ENCODE data around the gene TLE5. TPM values are rescaled to one million over a fixed set of nuclear protein-coding genes. Genes with fewer than 3 reads are reported as not detected.

Gene TLE5, protein sequence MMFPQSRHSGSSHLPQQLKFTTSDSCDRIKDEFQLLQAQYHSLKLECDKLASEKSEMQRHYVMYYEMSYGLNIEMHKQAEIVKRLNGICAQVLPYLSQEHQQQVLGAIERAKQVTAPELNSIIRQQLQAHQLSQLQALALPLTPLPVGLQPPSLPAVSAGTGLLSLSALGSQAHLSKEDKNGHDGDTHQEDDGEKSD
- total RNA-seq = 100 to 1,000 TPM; 981 to 983 TPM
- polyA plus RNA-seq = 100 to 1,000 TPM; 451 to 924 (median 555) TPM
- total RNA-seq = 91.2 to 494 (median 331) reads per million in 6 experiments

DNA sequence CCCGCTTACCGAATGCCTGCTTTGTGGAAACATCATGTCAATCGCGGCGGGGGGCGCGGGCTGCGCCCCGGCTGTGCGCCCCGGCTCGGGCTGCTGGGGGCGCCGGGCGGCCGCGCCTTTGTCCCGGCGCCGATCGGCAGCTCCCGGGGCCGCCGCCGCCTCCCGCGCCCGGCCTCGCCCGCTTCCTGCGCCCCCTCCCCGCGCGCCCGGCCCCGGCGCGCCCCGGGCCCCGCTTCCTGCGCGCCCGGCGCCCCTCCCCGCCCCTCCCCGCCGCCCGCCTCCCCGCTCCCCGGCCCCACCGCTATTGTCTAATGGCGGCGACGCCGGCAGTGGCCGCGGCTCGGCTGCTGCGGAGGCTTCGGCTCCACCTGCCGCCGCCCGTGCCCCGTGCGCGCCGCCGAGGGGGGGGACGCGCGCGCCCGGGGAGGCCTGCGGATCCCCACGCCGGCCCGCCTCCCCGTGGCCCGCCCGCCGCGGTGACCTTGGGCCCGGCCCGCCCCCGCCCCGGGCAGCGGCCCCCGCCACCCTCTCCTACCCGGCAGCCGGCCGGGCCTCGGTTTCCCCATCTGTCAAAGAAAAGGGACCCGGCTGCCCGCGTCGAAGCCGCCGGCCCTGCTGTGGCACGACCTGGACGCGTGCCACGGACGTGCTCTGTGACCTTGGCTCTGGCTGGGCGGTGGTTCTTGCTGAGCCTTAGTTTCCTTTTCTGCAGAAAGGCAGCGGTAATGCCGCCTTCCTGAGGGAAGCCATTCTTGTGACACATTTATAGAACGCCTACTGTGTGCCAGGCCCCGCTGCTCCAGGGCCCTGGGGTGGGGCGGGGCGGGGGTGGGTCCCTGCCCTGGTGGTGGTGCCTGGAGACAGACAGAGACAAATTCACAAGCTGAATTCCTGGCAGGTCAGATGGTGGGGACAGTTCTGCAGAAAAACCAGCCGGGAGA is at the start of gene TLE5:
Gene TLE5, minus strand, starts transcription at position 331 of the 941 bp plus-strand sequence. Its CDS starts 295 bp downstream, at position 36.
- POLR2A ChIA-PET = interaction anchor here (0.6 to 15.8 kb wide), 12 partner anchors 10 to 119 kb away, joined by 3 to 519 read pairs (median 8); partner anchors contain the start of genes S1PR4 and TLE6
- ATAC-seq (peak; percentile 55 to 61), DNase-seq (peak; percentile 64 to 86 (median 72))
- peak within 1 kb of the TSS; percentile 80 to 99 (median 91) for H3K4me3 Mint-ChIP-seq
- H3K27me3 Mint-ChIP-seq = no peaks in the 10 kb centered on the region
- peak within 1 kb of the TSS; percentile 91 to 98 (median 95) for H3K27ac Mint-ChIP-seq
- H3K9me3 Mint-ChIP-seq = no peaks in the 10 kb centered on the region
- H3K4me1 Mint-ChIP-seq = peaks cover 14 to 61% (median 36%) of the 10 kb centered on the region in 4 donors
- H3K36me3 Mint-ChIP-seq = peaks cover 0 to 36% (median 16%) of the 10 kb centered on the region in 3 donors

DNA sequence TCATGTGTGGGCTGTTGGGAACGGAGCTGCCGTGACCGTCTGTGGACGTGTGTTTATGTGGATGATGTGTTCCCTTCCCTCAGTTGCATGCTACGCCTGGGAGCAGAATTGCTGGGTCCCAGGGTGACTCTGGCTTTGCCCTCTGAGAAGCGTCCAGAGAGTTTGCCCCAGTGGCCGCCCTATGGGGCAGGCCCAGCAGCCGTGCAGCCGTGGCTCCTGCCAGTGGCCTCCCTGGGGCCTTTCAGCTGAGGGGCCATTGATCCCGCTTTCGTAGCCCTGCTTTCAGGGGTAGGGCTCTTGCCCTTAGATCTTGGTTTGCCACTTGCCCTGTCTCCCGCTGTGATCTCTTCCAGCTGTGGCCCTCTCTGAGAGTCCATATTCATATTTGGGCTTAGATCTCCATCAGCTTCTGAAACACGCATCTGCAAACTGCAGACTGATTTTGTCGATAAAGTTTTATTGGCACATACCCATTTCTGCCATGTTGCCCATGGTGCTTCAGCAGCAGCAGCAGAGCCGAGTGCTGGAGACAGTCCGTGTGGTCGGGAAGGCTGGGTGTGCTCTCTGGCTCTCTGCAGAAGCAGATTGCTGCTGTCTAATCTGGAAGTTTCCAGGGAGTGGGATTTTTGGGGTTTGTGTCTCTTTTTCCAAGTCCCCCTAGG is 49.4 kb upstream of the TLE5 start:
- Mint-ChIP-seq H3K36me3 (no peaks in the 10 kb centered on the region), H3K4me3 (no peak overlapping the region)
- DNase-seq = no peak

DNA sequence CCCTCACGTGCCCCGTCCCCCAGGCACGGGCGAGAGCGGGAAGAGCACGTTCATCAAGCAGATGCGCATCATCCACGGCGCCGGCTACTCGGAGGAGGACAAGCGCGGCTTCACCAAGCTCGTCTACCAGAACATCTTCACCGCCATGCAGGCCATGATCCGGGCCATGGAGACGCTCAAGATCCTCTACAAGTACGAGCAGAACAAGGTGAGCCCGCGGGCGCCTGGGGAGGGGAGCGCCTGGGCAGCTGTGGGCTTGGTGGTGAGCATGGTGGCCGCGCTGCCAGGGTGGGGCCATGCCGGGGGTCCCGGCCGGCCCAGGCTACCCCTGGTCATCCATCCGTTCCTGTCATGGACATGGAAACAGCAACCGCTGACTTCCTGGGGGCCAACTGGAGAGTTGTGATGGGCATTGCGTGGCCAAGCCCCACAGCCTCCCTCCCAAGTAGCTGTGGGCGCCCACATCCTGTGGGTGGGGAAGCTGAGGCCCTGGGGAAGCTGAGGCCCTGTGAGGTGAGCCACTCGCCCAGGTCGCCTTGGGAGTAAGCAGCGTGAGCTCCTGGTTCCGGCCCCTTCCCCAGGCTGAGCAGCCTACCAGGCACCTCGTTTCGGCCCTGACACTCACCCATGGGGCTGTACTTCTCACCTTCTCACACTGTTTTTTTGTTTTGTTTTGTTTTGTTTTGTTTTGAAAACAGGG is 48.0 kb upstream of the TLE5 start:
- Mint-ChIP-seq H3K4me3 (no peak overlapping the region), H3K4me1 (peaks cover 3 to 23% (median 8%) of the 10 kb centered on the region in 4 donors), H3K27me3 (no peaks in the 10 kb centered on the region), H3K36me3 (no peaks in the 10 kb centered on the region), H3K9me3 (no peaks in the 10 kb centered on the region), H3K27ac (no peak overlapping the region)
- DNase-seq (no peak), ATAC-seq (no peak)
- POLR2A ChIA-PET = no interaction called here

More for the DNA sequence above, 49.4 kb upstream of the TLE5 start:
- ATAC-seq = no peak
- Mint-ChIP-seq H3K4me1 (peaks cover 3 to 23% (median 8%) of the 10 kb centered on the region in 4 donors), H3K27me3 (no peaks in the 10 kb centered on the region), H3K27ac (peak overlapping the region in 1 of 10 donors; percentile 35), H3K9me3 (no peaks in the 10 kb centered on the region)
- POLR2A ChIA-PET = interaction anchor here (0.5 kb wide), 1 partner anchor 219 kb away, joined by 3 read pairs; no protein-coding TSS in a partner anchor

DNA sequence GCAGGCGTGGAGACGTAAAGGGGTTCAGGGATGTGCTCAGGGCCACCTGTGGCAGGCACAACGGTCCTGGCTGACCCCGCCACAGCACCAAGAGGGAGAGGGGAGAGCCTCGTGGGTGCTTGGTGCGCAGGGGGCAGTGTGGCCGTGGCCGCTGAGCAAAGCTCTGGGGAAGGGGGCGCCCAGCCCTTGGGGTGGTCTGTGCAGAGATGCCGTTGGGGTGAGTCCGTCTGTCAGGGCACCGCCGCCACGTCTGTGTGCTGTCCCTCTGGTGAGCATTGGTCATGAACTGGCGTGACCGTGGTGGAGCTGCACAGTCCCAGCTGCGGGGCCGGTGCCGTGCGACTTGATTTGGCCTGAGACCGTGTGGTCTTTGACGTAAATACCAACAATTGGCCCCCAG is 47.2 kb upstream of the TLE5 start:
- no peak for DNase-seq

DNA sequence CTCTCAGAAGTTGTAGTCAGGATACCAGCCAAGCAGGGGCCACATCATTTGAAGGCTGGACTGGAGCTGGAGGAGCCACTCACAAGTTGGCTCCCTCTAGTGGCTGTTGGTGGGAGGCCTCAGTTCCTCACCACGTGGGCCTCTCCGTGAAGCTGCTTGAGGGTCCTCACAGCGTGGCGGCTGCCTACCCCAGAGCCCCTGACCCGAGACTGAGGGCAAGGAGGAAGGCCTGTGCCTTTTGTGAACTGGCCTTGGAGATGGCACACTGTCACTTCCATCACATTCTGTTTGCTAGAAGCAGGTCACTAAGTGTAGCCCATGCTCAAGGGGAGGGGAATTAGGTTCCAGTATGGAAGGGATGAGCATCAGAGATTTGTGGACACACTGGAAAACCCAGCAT is 46.5 kb upstream of the TLE5 start:
- peak overlapping the region in 4 of 10 donors; percentile 50 to 93 (median 68) for H3K27ac Mint-ChIP-seq

More for the DNA sequence above, 47.2 kb upstream of the TLE5 start:
- no peak for ATAC-seq
- POLR2A ChIA-PET = no interaction called here
- H3K9me3 Mint-ChIP-seq = no peaks in the 10 kb centered on the region
- no peaks in the 10 kb centered on the region for H3K27me3 Mint-ChIP-seq
- H3K4me1 Mint-ChIP-seq = peaks cover 3 to 23% (median 8%) of the 10 kb centered on the region in 4 donors
- H3K27ac Mint-ChIP-seq = no peak overlapping the region
- H3K36me3 Mint-ChIP-seq = no peaks in the 10 kb centered on the region
- H3K4me3 Mint-ChIP-seq = no peak overlapping the region

DNA sequence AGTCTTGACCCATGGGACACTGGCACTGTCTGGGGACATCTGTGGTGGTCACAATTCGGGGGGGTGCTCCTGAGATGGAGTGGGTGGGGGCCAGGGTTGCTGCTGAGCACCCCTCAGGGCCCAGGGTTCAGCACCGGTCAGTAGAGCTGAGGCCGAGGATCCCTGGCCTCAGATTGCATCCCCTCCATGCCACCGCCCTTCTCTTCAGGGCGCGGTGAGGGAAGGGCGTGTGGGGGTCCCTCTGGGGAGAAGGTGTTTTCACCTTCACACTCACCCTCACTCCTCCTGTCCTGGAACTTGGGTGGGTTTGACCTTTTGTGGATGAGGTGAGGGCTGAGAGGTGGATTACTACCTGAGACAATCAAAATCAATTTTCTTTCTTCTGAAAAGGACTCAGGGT is 45.4 kb upstream of the TLE5 start:
- DNase-seq (no peak), ATAC-seq (no peak)
- Mint-ChIP-seq H3K27me3 (no peaks in the 10 kb centered on the region), H3K36me3 (no peaks in the 10 kb centered on the region), H3K9me3 (no peaks in the 10 kb centered on the region), H3K4me3 (no peak overlapping the region), H3K27ac (no peak overlapping the region), H3K4me1 (peaks cover 11 to 30% (median 14%) of the 10 kb centered on the region in 4 donors)
- POLR2A ChIA-PET = interaction anchor here (0.7 to 1.4 kb wide), 3 partner anchors 131 to 1067 kb away, joined by 3 read pairs; partner anchors contain the start of gene TLE6

More for the DNA sequence above, 46.5 kb upstream of the TLE5 start:
- Mint-ChIP-seq H3K27me3 (no peaks in the 10 kb centered on the region), H3K9me3 (no peaks in the 10 kb centered on the region), H3K4me3 (peak overlapping the region in 1 of 10 donors; percentile 20), H3K4me1 (peaks cover 9 to 28% (median 13%) of the 10 kb centered on the region in 4 donors), H3K36me3 (no peaks in the 10 kb centered on the region)
- peak; percentile 45 to 84 (median 65) for DNase-seq
- peak; percentile 71 to 79 for ATAC-seq
- POLR2A ChIA-PET = interaction anchor here (0.6 to 1.0 kb wide), 3 partner anchors 36 to 399 kb away, joined by 3 to 5 read pairs (median 4); no protein-coding TSS in a partner anchor

DNA sequence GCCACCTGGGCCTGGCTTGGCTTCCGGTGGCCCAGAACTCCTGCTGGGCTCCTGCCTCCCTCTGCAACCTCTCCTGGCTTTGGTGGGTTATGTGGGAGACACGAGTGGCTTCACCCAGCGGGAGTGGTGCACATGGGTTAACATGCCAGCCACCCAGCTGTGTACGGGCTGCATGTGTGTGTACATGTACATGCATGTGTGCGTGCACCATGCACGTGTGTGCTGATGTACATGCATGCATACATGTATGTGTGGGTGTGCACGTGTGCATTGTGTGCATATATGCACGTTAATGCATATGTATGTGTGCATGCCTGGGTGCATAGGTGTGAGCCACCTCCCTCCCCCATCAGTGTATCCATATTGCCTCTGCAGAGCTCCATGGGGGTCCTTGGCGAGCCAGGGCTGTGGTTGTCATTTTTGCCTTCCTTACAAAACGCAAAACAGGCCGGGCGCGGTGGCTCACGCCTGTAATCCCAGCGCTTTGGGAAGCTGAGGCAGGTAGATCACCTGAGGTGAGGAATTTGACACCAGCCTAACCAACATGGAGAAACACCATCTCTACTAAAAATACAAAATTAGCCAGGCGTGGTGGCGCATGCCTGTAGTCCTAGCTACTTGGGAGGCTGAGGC is 44.3 kb upstream of the TLE5 start:
- ATAC-seq = no peak
- no peak overlapping the region for H3K27ac Mint-ChIP-seq
- H3K9me3 Mint-ChIP-seq = no peaks in the 10 kb centered on the region
- no peaks in the 10 kb centered on the region for H3K27me3 Mint-ChIP-seq
- DNase-seq = no peak
- H3K36me3 Mint-ChIP-seq = no peaks in the 10 kb centered on the region
- H3K4me3 Mint-ChIP-seq = no peak overlapping the region
- POLR2A ChIA-PET = interaction anchor here (1.4 kb wide), 1 partner anchor 130 kb away, joined by 3 read pairs; the partner anchor contains the start of gene TLE6
- peaks cover 11 to 30% (median 15%) of the 10 kb centered on the region in 4 donors for H3K4me1 Mint-ChIP-seq

DNA sequence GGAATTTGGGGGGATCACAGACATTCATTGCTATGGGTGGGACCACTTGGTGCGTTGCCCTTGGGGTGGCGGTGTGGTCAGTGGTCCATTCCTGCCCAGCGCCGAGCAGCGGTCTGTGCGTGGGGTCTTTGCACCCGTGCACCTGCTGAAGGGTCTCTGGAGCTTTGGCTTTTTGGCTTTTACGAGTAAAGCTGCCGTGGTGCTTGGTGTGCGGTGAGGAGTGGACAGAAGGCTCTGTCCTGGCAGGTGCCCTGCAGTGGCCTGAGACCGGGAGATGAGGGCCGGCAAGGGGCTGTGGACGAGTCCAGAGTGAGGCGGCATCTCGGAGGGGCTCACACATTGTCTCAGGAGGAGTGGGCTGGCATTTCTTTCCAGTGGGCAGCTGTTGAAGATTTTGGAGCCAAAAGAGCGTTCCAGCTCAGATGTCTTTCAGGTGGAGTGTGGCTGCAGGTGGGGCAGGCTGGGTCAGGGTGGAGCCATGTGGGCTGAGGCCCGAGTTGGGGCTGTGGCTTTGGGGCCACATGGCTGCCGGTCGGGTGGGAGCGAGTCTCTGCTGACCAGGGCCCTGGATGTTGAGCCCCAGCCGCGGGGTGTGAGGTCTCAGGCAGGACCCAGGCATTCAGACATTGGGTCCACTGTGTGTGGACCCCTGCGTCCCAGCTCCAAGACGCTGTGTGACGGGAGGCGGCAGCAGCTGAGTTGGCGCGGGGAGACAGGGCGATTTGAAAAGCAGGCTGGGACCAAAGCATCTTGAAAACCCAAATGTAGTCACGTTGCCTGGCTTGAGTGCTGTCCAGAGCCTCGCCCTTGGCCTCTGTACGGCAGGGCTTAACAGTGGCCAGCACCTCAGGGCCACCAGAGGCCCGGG is 43.6 kb upstream of the TLE5 start:
- Mint-ChIP-seq H3K4me1 (peaks cover 11 to 26% (median 15%) of the 10 kb centered on the region in 4 donors), H3K4me3 (no peak overlapping the region), H3K27ac (no peak overlapping the region), H3K27me3 (no peaks in the 10 kb centered on the region), H3K9me3 (no peaks in the 10 kb centered on the region), H3K36me3 (no peaks in the 10 kb centered on the region)
- POLR2A ChIA-PET = interaction anchor here (1.8 kb wide), 1 partner anchor 145 kb away, joined by 7 read pairs; no protein-coding TSS in a partner anchor
- no peak for ATAC-seq
- DNase-seq = no peak

DNA sequence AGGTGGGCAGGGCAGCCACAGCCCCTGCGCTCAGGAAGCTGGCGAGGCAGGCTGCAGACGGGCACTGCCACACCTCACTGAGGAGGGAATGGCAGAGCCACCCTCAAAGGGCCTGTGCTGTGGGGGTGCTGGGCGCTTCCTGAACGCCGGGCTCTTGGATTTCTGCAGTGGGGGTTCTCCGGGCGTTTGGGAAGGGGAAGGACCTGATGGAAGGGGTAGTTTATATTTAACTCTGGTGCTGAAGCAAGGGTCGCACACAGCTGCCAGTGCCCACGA is 42.4 kb upstream of the TLE5 start:
- no peak overlapping the region for H3K27ac Mint-ChIP-seq
- no peak for DNase-seq

DNA sequence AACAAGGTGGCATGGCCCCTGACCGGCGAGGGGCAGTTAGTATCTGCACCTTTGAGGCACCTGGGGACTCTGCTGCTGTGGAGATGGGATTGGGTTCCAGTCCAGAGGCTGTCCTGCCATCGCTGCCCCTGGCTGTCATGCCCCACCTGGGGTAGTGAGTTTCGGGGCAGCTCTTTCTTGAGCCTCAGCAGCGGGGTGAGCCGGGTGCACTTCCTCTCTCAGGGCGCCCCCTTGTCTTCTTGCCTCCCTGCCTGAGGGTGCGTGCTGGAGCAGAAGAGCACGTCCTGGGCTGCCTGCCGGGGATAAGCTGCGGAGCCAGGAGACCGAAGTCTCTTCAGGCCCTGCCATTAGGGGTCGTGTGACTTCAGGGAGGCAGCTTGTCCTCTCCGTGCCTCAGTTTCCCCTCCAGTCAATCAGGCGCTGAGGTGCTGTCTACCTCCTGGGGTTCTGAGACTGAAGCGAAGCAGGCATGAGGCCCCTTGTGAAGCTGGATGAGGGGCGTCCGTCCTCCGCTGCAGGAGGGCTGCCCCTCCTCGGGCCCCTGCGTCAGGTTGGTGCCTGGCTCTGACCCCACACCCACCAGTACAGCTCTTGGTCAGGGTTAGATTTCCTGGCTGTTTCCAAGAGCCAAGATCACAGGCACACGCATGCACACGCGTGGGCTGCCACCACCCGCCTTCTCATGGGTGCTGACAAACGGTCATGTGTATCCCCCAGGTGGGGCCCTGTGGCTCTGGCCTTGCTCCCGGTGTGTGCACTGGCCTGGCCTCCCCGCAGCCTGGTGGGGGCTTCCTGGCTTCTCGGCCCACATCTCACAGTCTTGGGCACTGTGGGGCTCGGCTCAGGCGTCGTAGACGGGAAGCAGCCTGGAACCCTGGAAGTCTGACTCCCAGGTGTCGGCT is 40.2 kb upstream of the TLE5 start:
- ATAC-seq = no peak
- Mint-ChIP-seq H3K27me3 (peaks cover 0 to 5% (median 0%) of the 10 kb centered on the region in 5 donors), H3K4me1 (peaks cover 13 to 26% (median 21%) of the 10 kb centered on the region in 4 donors), H3K27ac (no peak overlapping the region), H3K4me3 (no peak overlapping the region), H3K36me3 (no peaks in the 10 kb centered on the region), H3K9me3 (no peaks in the 10 kb centered on the region)
- POLR2A ChIA-PET = interaction anchor here (0.6 to 2.9 kb wide), 4 partner anchors 41 to 151 kb away, joined by 4 to 11 read pairs (median 7); partner anchors contain the start of gene TLE5
- DNase-seq = no peak

More for the DNA sequence above, 42.4 kb upstream of the TLE5 start:
- no peak for ATAC-seq
- H3K9me3 Mint-ChIP-seq = no peaks in the 10 kb centered on the region
- peaks cover 14 to 24% (median 16%) of the 10 kb centered on the region in 4 donors for H3K4me1 Mint-ChIP-seq
- H3K4me3 Mint-ChIP-seq = no peak overlapping the region
- H3K27me3 Mint-ChIP-seq = no peaks in the 10 kb centered on the region
- no peaks in the 10 kb centered on the region for H3K36me3 Mint-ChIP-seq
- POLR2A ChIA-PET = interaction anchor here (0.6 to 2.9 kb wide), 8 partner anchors 28 to 1707 kb away, joined by 3 to 11 read pairs (median 4); partner anchors contain the start of gene TLE5

Data from naive thymus-derived CD8-positive, alpha-beta T cell (primary cell).